Caco-2 (cell line): ENCODE results near the gene FHIP1A. TPM values are rescaled to one million over a fixed set of nuclear protein-coding genes. Genes with fewer than 3 reads are reported as not detected.
"Not testable (repeated sequence)": the region's sequence is repeated elsewhere in the genome, so short reads cannot be mapped to it uniquely, and the experiment has no call there.

Source experiments
- BruUV-seq: library from RNA; stranded (reverse); fragments of 400-500 nt; replicated peaks from 2 replicates; lab custom pipeline; 2021; lab: Mats Ljungman, UMichigan
- CTCF ChIA-PET: fragments of 300-600 bp; sonication (Branson Sonifier 250); formaldehyde crosslinking; loops from one replicate; lab custom pipeline; 2022; ENCODE audit warnings: antibody characterized with exemption; lab: Charles Lee
- POLR2A ChIA-PET: fragments of 300-600 bp; sonication (Branson Sonifier 250); formaldehyde crosslinking; loops from one replicate; lab custom pipeline; 2022; ENCODE audit warnings: antibody characterized with exemption; lab: Charles Lee
- DNase-seq, 2 experiments: peaks; one replicate each; pipeline versions ENCODE4 v3.0.0 to v3.0.0-alpha.2; 2020 to 2022
- H3K27me3 ChIP-seq: replicated peaks from 2 replicates; pipeline ENCODE4 v1.6.0; 2011; ENCODE audit warnings: low read length; ENCODE audit not compliant: control insufficient read depth, insufficient read depth
- H3K36me3 ChIP-seq: 2 replicates; pipeline ENCODE4 v1.5.1; 2011; ENCODE audit warnings: low read length; ENCODE audit not compliant: control insufficient read depth, insufficient read depth
- H3K4me1 ChIP-seq: fragments of 250-450 bp; sonication (Bioruptor Pico); 2 replicates; pipeline ENCODE4 v1.5.1; 2020; ENCODE audit warnings: mild to moderate bottlenecking
- H3K4me3 ChIP-seq: 2 replicates; pipeline ENCODE4 v1.5.1; 2011; ENCODE audit warnings: low read depth, mild to moderate bottlenecking, control low read depth, low read length
- H3K9me3 ChIP-seq: fragments of 250-450 bp; sonication (Bioruptor Pico); 2 replicates; pipeline ENCODE4 v1.5.1; 2020; ENCODE audit warnings: mild to moderate bottlenecking, moderate library complexity
- H3K27ac Mint-ChIP-seq: one replicate; pipeline ENCODE4 v1.8.0; 2022; ENCODE audit warnings: mixed read lengths; ENCODE audit not compliant: unreplicated experiment
- H3K27me3 Mint-ChIP-seq: one replicate; pipeline ENCODE4 v1.8.0; 2022; ENCODE audit warnings: mixed read lengths; ENCODE audit not compliant: insufficient read depth, unreplicated experiment
- H3K36me3 Mint-ChIP-seq: one replicate; pipeline ENCODE4 v1.8.0; 2022; ENCODE audit warnings: mild to moderate bottlenecking, mixed read lengths; ENCODE audit not compliant: insufficient read depth, unreplicated experiment
- H3K4me1 Mint-ChIP-seq: one replicate; pipeline ENCODE4 v1.8.0; 2022; ENCODE audit warnings: low read depth, mixed read lengths; ENCODE audit not compliant: unreplicated experiment
- H3K4me3 Mint-ChIP-seq: one replicate; pipeline ENCODE4 v1.8.0; 2022; ENCODE audit warnings: mild to moderate bottlenecking, moderate library complexity, mixed read lengths; ENCODE audit not compliant: unreplicated experiment
- H3K9me3 Mint-ChIP-seq: one replicate; pipeline ENCODE4 v1.8.0; 2022; ENCODE audit warnings: mixed read lengths; ENCODE audit not compliant: unreplicated experiment
- CTCF ChIP-seq, 2 experiments: fragments of 200-600 bp in 1 of 2; IDR thresholded peaks; 1 replicate in 1 of 2; 2 replicates in 1 of 2; pipeline versions ENCODE4 v1.5.1 to v1.8.0; 2011 to 2022; ENCODE audit warnings: antibody characterized with exemption in 1 of 2, control low read depth in 1 of 2, inconsistent platforms in 1 of 2, low read depth in 1 of 2, low read length in 1 of 2, mild to moderate bottlenecking in 1 of 2, moderate library complexity in 1 of 2; ENCODE audit not compliant: insufficient read depth in 1 of 2, severe bottlenecking in 1 of 2, unreplicated experiment in 1 of 2
- intact Hi-C: fragments of 100-400 bp; cut with micrococcal nuclease; formaldehyde crosslinking; loops from one replicate; pipeline ENCODE4 v1.10.0; 2022; ENCODE audit not compliant: unreplicated experiment
- total RNA-seq: library from RNA; stranded (reverse); gene quantifications from 2 replicates; pipeline ENCODE4 v1.2.3, GENCODE V29; 2022

FHIP1A gene
- total RNA-seq, 1 experiment from 2014 or later = 22.3 TPM

DNA sequence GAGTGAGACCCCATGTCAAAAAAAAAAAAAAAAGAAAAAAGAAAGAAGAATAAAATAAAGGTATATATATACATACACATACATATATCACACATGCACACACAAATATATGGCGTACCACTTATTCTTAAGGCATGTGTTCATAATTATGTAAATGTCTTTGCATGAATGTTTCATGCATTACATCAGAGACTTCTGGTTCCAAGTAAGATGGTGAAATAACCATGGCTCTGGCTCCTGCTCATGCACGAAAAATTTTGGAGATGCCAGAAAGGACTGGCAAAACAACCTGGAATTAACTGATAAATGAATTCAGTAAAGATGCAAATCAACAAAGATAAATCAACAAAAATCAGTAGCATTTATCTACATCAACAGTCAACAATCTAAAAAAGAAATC lies 19.7 kb upstream of the FHIP1A start:
- no peak overlapping the region for H3K27ac Mint-ChIP-seq
- no peaks in the 10 kb centered on the region for H3K4me1 Mint-ChIP-seq
- no peaks in the 10 kb centered on the region for H3K4me1 ChIP-seq
- no peaks in the 10 kb centered on the region for H3K27me3 Mint-ChIP-seq
- no peaks in the 10 kb centered on the region for H3K27me3 ChIP-seq
- ChIA-PET CTCF (no interaction called here), POLR2A (no interaction called here)
- DNase-seq = no peak
- no peak overlapping the region for H3K4me3 ChIP-seq
- no peaks in the 10 kb centered on the region for H3K36me3 Mint-ChIP-seq
- BruUV-seq = no TSS peak
- intact Hi-C loops = no loop called here
- no peak overlapping the region for H3K4me3 Mint-ChIP-seq
- no peak for TF ChIP-seq CTCF (IDR thresholded peaks at IDR 0.05; ENCODE audit: insufficient read depth in 1 of 2, low read depth in 1 of 2, low read length in 1 of 2, severe bottlenecking in 1 of 2, unreplicated experiment in 1 of 2)
- peaks cover 36% of the 10 kb centered on the region for H3K9me3 Mint-ChIP-seq
- no peaks in the 10 kb centered on the region for H3K9me3 ChIP-seq
- H3K36me3 ChIP-seq = no peaks in the 10 kb centered on the region

DNA sequence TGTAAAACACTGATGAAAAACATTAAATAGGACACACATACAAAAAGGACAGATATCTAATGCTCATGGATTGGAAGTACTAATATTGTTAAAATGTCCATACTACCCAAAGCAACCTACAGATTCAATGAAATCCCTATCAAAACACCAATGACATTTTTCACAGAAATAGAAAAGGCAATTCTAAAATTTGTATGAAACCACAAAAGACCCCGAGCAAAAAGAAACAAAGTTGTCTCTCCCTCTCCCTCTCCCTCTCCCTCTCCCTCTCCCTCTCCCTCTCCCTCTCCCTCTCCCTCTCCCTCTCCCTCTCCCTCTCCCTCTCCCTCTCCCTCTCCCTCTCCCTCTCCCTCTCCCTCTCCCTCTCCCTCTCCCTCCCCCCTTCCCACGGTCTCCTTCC lies 19.2 kb upstream of the FHIP1A start:
- DNase-seq, intact Hi-C loops, POLR2A ChIA-PET, H3K4me3 ChIP-seq, H3K4me1 Mint-ChIP-seq, H3K4me3 Mint-ChIP-seq, BruUV-seq, H3K27me3 ChIP-seq, H3K36me3 ChIP-seq, H3K4me1 ChIP-seq, H3K9me3 ChIP-seq, H3K36me3 Mint-ChIP-seq, H3K27me3 Mint-ChIP-seq, CTCF ChIA-PET, H3K27ac Mint-ChIP-seq: not testable (repeated sequence)
- peaks cover 36% of the 10 kb centered on the region for H3K9me3 Mint-ChIP-seq

GRCh38 chr4:151395873-151396272 lies 13.1 kb upstream of the FHIP1A start:
- Histone ChIP-seq H3K4me3 (no peak overlapping the region), H3K4me1 (no peaks in the 10 kb centered on the region), H3K36me3 (no peaks in the 10 kb centered on the region), H3K27me3 (no peaks in the 10 kb centered on the region), H3K9me3 (no peaks in the 10 kb centered on the region)
- H3K27me3 Mint-ChIP-seq = no peaks in the 10 kb centered on the region
- DNase-seq = no peak
- no peaks in the 10 kb centered on the region for H3K36me3 Mint-ChIP-seq
- peaks cover 9% of the 10 kb centered on the region for H3K9me3 Mint-ChIP-seq
- BruUV-seq = no TSS peak
- H3K4me3 Mint-ChIP-seq = no peak overlapping the region
- CTCF ChIA-PET = no interaction called here
- intact Hi-C loops = no loop called here
- H3K27ac Mint-ChIP-seq = no peak overlapping the region
- TF ChIP-seq CTCF (IDR thresholded peaks at IDR 0.05; ENCODE audit: insufficient read depth in 1 of 2, low read depth in 1 of 2, low read length in 1 of 2, severe bottlenecking in 1 of 2, unreplicated experiment in 1 of 2) = no peak
- POLR2A ChIA-PET = no interaction called here
- no peaks in the 10 kb centered on the region for H3K4me1 Mint-ChIP-seq

- CTCF ChIA-PET = no interaction called here
- no peaks in the 10 kb centered on the region for H3K4me1 Mint-ChIP-seq
Observed at GRCh38 chr4:151400343-151400742, 8.6 kb upstream of the FHIP1A start.

More at GRCh38 chr4:151400343-151400742, 8.6 kb upstream of the FHIP1A start:
- no peaks in the 10 kb centered on the region for H3K36me3 ChIP-seq
- H3K9me3 ChIP-seq = no peaks in the 10 kb centered on the region
- Mint-ChIP-seq H3K36me3 (no peaks in the 10 kb centered on the region), H3K4me3 (no peak overlapping the region), H3K27ac (no peak overlapping the region), H3K27me3 (no peaks in the 10 kb centered on the region), H3K9me3 (no peaks in the 10 kb centered on the region)
- TF ChIP-seq CTCF (IDR thresholded peaks at IDR 0.05; ENCODE audit: insufficient read depth in 1 of 2, low read depth in 1 of 2, low read length in 1 of 2, severe bottlenecking in 1 of 2, unreplicated experiment in 1 of 2) = no peak
- no peaks in the 10 kb centered on the region for H3K27me3 ChIP-seq
- intact Hi-C loops = no loop called here
- DNase-seq = no peak
- no peaks in the 10 kb centered on the region for H3K4me1 ChIP-seq
- H3K4me3 ChIP-seq = no peak overlapping the region
- no TSS peak for BruUV-seq
- POLR2A ChIA-PET = no interaction called here
